Thyroid gland (tissue), 4 donors: ENCODE measurements around the gene PSMF1.

ENCODE experiments used
- CTCF ChIP-seq, 6 experiments: fragments of 200-600 bp in 3 of 6; fragments of 450-650 bp in 3 of 6; sonication (generic) in 3 of 6; IDR thresholded peaks; one replicate each; pipeline ENCODE4 v1.5.1; 2016 to 2019; ENCODE audit warnings: antibody characterized with exemption in 6 of 6, mild to moderate bottlenecking in 2 of 6, inconsistent platforms in 1 of 6, moderate library complexity in 1 of 6
- POLR2A ChIP-seq, 2 donors: fragments of 450-650 bp; IDR thresholded peaks; one replicate each; pipeline ENCODE4 v1.6.1; 2017; ENCODE audit warnings: antibody characterized with exemption in 2 of 2, mild to moderate bottlenecking in 2 of 2, moderate library complexity in 1 of 2

- TF ChIP-seq CTCF (IDR thresholded peaks at IDR 0.05) (no peak), POLR2A (IDR thresholded peaks at IDR 0.05) (no peak)
These were observed 84.5 kb downstream of the PSMF1 start, which contains the start of gene C20orf202 for GRCh38 chr20:1202762-1203504.
